HG03558 (cell line): Measurements from ENCODE around the gene CCDC191.
A peak's percentile ranks its signal among the peaks of the same experiment; 100 is the strongest.

ENCODE experiments used
- ATAC-seq: cut with Tn5 transposase; IDR thresholded peaks from one replicate; pipeline ENCODE4 v1.9.1; 2021; ENCODE audit warnings: moderate number of reproducible peaks; ENCODE audit not compliant: unreplicated experiment; ENCODE audit errors: extremely low read depth

CCDC191 gene

DNA sequence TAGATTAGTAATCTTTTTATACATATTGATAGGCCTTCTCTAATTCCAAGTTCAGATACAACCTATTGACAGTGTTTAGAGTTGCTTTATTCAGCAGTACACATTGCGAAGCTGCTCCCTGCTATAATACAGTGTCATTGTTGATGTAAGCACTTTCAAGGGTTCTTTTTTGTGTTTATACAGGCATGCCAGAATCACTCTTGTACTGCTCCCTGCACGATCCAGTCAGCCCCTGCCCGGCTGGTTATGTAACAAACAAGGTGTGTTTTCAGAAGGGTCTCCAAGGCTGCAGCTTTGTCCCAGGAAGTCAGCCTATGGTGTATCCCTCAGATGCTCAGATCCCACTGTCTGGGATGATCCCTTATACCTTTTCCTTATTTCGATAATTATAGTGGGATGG, 11.5 kb upstream of the CCDC191 start:
- no peak for ATAC-seq

GRCh38 chr3:114060906-114061655, 4.8 kb upstream of the CCDC191 start:
- no peak for ATAC-seq

- ATAC-seq: no peak
Observed at GRCh38 chr3:114058646-114059045, 2.3 kb upstream of the CCDC191 start.

DNA sequence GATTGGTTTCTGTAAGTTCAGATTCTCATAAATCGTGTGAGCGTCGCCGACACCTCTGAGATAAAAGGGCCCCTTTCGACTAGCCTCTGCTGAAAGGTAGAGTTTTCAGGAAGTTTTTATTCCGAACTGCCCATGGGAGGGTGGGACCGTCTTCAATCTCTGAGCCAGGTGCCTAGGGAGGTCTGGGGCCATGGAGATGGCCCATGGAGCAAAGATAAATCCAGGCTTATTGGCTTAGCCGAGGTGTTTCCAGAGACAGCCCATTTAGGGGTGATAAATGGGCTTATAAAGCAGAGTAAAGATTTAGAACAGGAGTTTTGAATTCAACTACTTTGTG, 653 bp upstream of the CCDC191 start:
- no peak for ATAC-seq

DNA sequence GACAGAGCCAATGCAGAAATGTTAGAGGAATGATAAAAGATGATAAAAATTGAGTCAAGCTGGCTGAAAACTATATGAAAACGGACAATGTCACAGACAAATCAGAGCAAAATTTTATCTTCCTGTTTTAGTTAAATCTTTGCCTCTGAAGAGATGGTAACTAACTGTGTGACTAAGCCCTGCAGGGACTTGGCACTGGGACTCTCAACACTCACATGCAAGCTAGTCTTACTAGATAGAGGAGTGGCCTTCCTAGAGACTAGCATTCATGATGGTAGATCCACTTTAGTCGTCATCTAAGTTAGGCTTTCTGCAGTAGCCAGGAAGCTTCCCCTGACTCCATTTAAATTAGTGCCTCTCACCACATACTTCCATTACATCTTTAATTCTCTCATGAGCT, 4.1 kb downstream of the CCDC191 start:
- ATAC-seq: no peak

GRCh38 chr3:114043205-114043604, 13.1 kb downstream of the CCDC191 start:
- ATAC-seq: no peak

GRCh38 chr3:114035896-114036295, 20.4 kb downstream of the CCDC191 start:
- no peak for ATAC-seq

- no peak for ATAC-seq
Observed at GRCh38 chr3:114034787-114035545, 21.4 kb downstream of the CCDC191 start.

DNA sequence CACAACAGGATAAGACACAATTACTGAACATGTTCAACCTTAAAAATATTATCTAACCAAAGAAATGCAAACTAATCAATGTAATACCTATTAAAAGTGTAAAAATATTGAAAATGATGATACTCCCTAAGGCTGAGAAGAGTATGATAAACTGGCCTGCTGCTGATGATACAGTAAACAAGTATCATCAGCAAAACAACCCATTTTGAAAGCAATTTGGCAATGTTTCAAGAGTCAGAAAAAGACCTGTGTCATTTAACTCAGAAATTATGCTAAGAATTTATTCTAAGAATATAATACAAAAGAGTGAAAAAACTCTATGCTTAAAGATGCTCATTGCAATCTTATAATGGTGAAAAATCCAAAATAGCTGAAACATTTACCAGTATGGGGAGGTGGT, 22.1 kb downstream of the CCDC191 start:
- no peak for ATAC-seq

- ATAC-seq: no peak
Observed at GRCh38 chr3:114033721-114034120, 22.6 kb downstream of the CCDC191 start.

DNA sequence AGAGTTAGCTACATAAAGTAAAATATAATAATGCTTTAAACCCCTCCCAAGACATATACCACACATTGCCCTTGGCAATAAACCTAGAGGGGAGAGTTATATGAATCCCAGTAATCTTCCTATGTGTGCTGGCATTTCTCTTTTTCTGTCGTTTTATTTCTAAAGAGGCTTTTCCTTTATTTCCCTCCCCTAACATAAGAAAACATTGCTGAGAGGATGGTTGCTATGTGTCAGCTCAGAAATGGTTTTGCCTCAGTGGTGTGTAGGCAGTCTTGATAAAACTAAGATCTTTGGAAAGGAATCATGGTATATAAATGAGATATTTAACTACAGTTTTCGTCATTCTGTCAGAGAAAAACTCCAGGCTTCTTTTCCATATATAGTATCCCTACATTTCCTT, 30.0 kb downstream of the CCDC191 start:
- no peak for ATAC-seq

GRCh38 chr3:114025451-114025850, 30.9 kb downstream of the CCDC191 start:
- no peak for ATAC-seq

- ATAC-seq: no peak
Observed at GRCh38 chr3:114022145-114022802, 34.1 kb downstream of the CCDC191 start.

- no peak for ATAC-seq
Observed at GRCh38 chr3:114020907-114021306, 35.4 kb downstream of the CCDC191 start.

- ATAC-seq: no peak
Observed at GRCh38 chr3:114019486-114019885, 36.8 kb downstream of the CCDC191 start.

- no peak for ATAC-seq
Observed at GRCh38 chr3:114014211-114014610, 42.1 kb downstream of the CCDC191 start.

GRCh38 chr3:114011059-114011797, 45.1 kb downstream of the CCDC191 start:
- ATAC-seq: no peak

- peak; percentile 96 for ATAC-seq
Observed at GRCh38 chr3:114005481-114005880, 50.8 kb downstream of the CCDC191 start.

- no peak for ATAC-seq
Observed at GRCh38 chr3:113985541-113985940, 70.8 kb downstream of the CCDC191 start.

DNA sequence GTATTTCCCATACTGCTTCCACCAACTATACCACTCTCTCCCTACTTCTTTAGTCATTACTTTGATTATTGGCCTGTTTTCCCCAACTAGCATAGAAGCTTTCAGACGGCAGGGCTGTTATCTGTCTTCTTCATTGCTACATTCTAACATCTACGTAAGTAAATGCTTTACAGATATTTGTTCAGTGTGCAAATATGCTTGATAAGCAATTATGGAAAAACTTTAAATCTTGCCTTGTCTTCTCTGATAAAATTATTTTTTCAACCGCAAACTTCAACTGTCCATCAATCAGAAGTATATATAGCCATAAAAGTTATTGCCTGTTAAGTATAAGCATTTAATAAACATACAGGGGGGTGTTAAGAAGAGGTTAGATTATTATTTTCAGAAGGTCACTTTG, 72.8 kb downstream of the CCDC191 start:
- no peak for ATAC-seq

DNA sequence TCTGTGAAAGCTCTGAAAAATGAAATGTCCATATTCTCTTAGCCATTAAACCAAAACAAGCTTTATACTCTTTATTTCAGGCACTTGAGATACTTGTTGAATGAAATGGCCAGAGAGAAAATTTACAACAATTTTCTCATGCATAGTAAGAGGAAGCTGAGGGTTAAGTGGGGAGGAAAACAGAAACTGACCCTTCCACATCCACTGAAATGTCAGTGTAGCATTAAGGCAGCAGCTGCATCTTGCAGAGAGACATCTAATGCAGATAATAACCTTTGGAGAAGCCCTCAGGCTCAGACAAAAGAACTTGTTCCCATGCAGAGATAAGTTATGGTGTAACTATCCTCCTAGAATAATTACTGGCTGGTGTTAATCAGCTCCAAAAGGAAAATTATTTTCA, 74.5 kb downstream of the CCDC191 start:
- ATAC-seq: no peak
